Psoas muscle (tissue), 8 donors: ENCODE results near the gene NRSN1. TPM values are rescaled to one million over a fixed set of nuclear protein-coding genes. Genes with fewer than 3 reads are reported as not detected.

Experiments used
- ATAC-seq, 4 donors: fragments of 200-7000 bp; cut with Tn5 transposase; one replicate each; pipeline ENCODE4 v1.9.1; 2020; ENCODE audit warnings: moderate library complexity in 3 of 4, mild to moderate bottlenecking in 2 of 4
- DNase-seq, 2 donors: peaks; one replicate each; pipeline ENCODE4 v3.0.0-alpha.2; 2020
- H3K27ac ChIP-seq: fragments of 200-600 bp; one replicate; pipeline ENCODE4 v1.8.0; 2022
- H3K27me3 ChIP-seq, 3 donors: fragments of 200-600 bp in 1 of 3; one replicate each; pipeline versions ENCODE4 v1.6.1 to v1.8.0; 2013 to 2022; ENCODE audit warnings: low read length in 2 of 3, mild to moderate bottlenecking in 2 of 3, moderate library complexity in 1 of 3; ENCODE audit not compliant: insufficient read depth in 3 of 3
- H3K36me3 ChIP-seq, 2 donors: fragments of 200-600 bp in 1 of 2; one replicate each; pipeline versions ENCODE4 v1.6.1 to v1.8.0; 2013 to 2022; ENCODE audit warnings: low read depth in 1 of 2, mild to moderate bottlenecking in 1 of 2, moderate library complexity in 1 of 2; ENCODE audit not compliant: insufficient read depth in 1 of 2
- H3K4me1 ChIP-seq: fragments of 200-600 bp; one replicate; pipeline ENCODE4 v1.8.0; 2022
- H3K4me3 ChIP-seq: fragments of 200-600 bp; one replicate; pipeline ENCODE4 v1.8.0; 2022; ENCODE audit warnings: mild to moderate bottlenecking
- H3K9me3 ChIP-seq: fragments of 200-600 bp; one replicate; pipeline ENCODE4 v1.8.0; 2022
- WGBS, 3 donors: extraction: QIAGEN DNeasy Blood & Tissue Kit; methylation state at CpG; one replicate each; pipeline versions ENCODE4 v1.1.6 to v1.1.7; 2013; 5-methylcytosine and 5-hydroxymethylcytosine counted together
- intact Hi-C, 2 donors: fragments of 100-400 bp; cut with DNase I; formaldehyde crosslinking; loops; one replicate each; pipeline versions ENCODE4 v1.11.0 to v1.14.2; 2022
- polyA plus RNA-seq, 3 donors: library from polyadenylated mRNA; stranded (reverse); fragments of 200-250 nt; gene quantifications; one replicate each; pipeline ENCODE4 v1.2.3, GENCODE V29; 2013
- total RNA-seq, 4 donors: library from RNA; stranded (reverse); fragmentation: NEBNext Ultra II Directional in 2 of 4; extraction: Animal tissue kit (Norgen Biotek cat#: 25700) in 2 of 4; gene quantifications; one replicate each; pipeline versions ENCODE4 v1.2.1 to v1.2.4, GENCODE V29; 2021 to 2023
- TF ChIP-seq, protein P1 (sequence below): fragments of 200-600 bp; IDR thresholded peaks from one replicate; pipeline ENCODE4 v1.8.0; 2022; ENCODE audit warnings: antibody characterized with exemption
- donor health status: healthy with polysubstance abuse.
- donor health status: DM: no; HTN: no; CAD: no; lungs with moderate emphysema.
- donor health status: Bipolar disorder and iron deficiency.
- donor health status: healthy.
- donor health status: DM: yes; HTN: yes; CAD: no.
- donor health status: DM: no; HTN: no; CAD: no.
- donor health status: DM: no; HTN: no; CAD: no.
- donor health status: DM: yes; HTN: yes; CAD: no.

The NRSN1 gene
- total and polyA plus RNA-seq, 7 donors: 0.05 TPM; not detected in 6

DNA sequence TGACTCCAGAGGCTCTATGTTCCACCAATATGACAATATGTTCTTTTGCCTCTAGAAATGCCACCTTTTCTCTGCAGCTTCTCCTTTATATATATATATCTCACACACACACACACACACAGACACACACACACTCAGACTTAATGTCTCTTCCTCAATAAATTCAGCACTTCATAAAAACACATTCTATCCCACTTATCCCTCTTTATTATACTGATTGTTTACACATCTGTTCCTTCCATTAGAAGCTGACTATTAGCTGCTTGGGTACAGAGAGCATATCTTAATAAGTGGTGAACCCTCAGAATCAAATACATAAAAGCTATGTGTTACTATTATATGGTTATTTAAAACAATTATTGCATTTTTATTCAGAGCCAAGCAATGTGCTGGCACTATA lies 23.3 kb downstream of the NRSN1 start:
- H3K27me3 ChIP-seq: peaks cover 0 to 1% (median 0%) of the 10 kb centered on the region in 3 donors
- no peak overlapping the region for H3K27ac ChIP-seq
- no peaks in the 10 kb centered on the region for H3K4me1 ChIP-seq
- DNase-seq (no peak), ATAC-seq (no peak)
- H3K4me3 ChIP-seq: no peak overlapping the region
- no peaks in the 10 kb centered on the region for H3K36me3 ChIP-seq
- TF ChIP-seq, protein P1, sequence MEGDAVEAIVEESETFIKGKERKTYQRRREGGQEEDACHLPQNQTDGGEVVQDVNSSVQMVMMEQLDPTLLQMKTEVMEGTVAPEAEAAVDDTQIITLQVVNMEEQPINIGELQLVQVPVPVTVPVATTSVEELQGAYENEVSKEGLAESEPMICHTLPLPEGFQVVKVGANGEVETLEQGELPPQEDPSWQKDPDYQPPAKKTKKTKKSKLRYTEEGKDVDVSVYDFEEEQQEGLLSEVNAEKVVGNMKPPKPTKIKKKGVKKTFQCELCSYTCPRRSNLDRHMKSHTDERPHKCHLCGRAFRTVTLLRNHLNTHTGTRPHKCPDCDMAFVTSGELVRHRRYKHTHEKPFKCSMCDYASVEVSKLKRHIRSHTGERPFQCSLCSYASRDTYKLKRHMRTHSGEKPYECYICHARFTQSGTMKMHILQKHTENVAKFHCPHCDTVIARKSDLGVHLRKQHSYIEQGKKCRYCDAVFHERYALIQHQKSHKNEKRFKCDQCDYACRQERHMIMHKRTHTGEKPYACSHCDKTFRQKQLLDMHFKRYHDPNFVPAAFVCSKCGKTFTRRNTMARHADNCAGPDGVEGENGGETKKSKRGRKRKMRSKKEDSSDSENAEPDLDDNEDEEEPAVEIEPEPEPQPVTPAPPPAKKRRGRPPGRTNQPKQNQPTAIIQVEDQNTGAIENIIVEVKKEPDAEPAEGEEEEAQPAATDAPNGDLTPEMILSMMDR: no peak
- intact Hi-C loops: no loop called here
- H3K9me3 ChIP-seq: no peaks in the 10 kb centered on the region

DNA sequence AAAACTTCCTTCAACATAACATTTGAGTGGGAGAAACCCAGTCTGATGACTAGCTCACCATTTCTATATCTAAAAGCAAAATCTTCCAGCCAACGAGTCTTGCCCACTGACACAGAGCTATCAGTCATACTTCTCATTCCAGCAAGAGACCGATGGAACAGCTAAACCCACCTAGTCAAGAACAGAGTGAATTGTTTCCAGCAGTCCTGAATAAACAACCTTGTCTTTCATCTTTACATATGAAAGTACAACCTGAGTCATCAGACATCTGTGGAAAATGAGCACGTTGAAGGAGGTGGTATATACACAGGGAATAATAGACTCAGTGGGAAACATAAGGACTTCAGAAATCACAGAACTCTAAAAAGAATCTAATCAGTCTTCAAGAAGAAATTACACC lies 23.8 kb downstream of the NRSN1 start:
- intact Hi-C loops: no loop called here
- ATAC-seq: no peak
- WGBS, 3 donors: 54 to 66% (median 61%) methylated on average over 3 of the region's 3 CpGs

DNA sequence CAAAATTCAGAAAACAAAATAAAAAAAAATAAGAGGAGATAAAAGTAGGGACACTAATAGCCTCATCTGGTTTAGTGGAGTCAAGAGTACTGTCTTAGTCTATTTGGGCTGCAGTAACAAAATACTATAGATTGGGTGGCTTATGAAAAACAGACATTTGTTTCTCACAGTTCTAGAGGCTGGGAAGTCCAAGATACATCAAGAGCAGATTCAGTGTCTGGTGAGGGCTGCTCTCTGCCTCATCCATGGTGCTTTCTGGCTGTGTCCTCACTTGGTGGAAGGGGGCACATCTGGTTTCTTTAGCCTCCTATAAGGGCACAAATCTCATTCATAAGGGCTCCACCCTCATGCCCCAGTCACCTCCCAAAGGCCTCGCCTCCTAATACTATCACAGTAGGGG lies 26.0 kb downstream of the NRSN1 start:
- no peaks in the 10 kb centered on the region for H3K27me3 ChIP-seq
- H3K9me3 ChIP-seq: no peaks in the 10 kb centered on the region
- TF ChIP-seq, protein P1: no peak
- no peaks in the 10 kb centered on the region for H3K36me3 ChIP-seq
- intact Hi-C loops: no loop called here
- H3K27ac ChIP-seq: no peak overlapping the region
- no peaks in the 10 kb centered on the region for H3K4me1 ChIP-seq
- no peak overlapping the region for H3K4me3 ChIP-seq
- WGBS, 3 donors: 95 to 100% (median 96%) methylated on average over 1 of the region's 1 CpG
- no peak for ATAC-seq
- DNase-seq: no peak

More for the DNA sequence above, 23.8 kb downstream of the NRSN1 start:
- Histone ChIP-seq H3K4me3 (no peak overlapping the region), H3K27ac (no peak overlapping the region), H3K9me3 (no peaks in the 10 kb centered on the region), H3K36me3 (no peaks in the 10 kb centered on the region), H3K27me3 (peaks cover 0 to 1% (median 0%) of the 10 kb centered on the region in 3 donors), H3K4me1 (no peaks in the 10 kb centered on the region)
- TF ChIP-seq, protein P1: no peak
- DNase-seq: no peak

DNA sequence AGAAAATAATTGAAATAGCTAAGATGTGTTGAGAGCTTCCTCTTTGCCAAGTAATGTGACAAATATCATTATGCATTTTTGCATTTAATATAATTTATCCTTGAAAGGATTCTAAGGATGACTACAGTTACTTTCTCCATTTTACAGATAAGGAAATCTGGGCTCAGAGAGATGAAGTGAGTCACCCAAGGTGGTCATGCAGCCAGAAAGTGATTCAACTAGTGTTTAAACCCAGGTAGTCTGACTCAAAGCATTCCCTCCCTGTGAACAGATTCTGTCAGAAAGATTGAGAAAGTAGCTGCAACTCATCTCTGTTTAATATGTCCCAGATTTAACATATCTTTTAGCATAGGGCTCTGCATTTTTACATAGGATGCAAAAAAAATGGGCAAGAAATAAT lies 28.1 kb downstream of the NRSN1 start:
- Histone ChIP-seq H3K27me3 (no peaks in the 10 kb centered on the region), H3K4me1 (no peaks in the 10 kb centered on the region), H3K27ac (no peak overlapping the region), H3K9me3 (no peaks in the 10 kb centered on the region), H3K36me3 (no peaks in the 10 kb centered on the region), H3K4me3 (no peak overlapping the region)
- ATAC-seq (no peak), DNase-seq (no peak)
- intact Hi-C loops: no loop called here
- TF ChIP-seq, protein P1: no peak

DNA sequence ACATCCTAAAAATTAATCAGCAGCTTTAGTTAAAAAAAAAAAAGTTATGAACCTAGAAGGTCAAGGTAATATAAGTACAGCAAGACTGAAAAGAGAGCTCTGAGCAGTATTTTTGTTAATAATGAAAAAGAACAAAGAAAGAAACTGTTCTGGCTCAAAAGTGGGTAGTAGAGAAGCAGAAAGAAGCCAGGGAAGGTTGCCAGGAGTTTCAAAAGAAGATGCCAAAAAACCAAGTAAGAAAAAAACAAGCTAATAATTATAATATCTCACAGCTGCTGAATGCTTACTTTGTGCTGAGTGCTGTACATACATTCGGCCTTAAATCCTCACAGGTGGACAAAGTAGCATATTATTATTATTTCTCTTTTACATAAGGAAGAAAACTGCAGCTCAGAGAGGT lies 31.9 kb downstream of the NRSN1 start:
- TF ChIP-seq, protein P1: no peak

More for the DNA sequence above, 31.9 kb downstream of the NRSN1 start:
- no peak overlapping the region for H3K27ac ChIP-seq
- H3K27me3 ChIP-seq: no peaks in the 10 kb centered on the region
- no peaks in the 10 kb centered on the region for H3K9me3 ChIP-seq
- H3K36me3 ChIP-seq: no peaks in the 10 kb centered on the region
- ATAC-seq: no peak
- WGBS, 3 donors: 9 to 20% (median 12%) methylated on average over 1 of the region's 1 CpG
- intact Hi-C loops: no loop called here
- DNase-seq: no peak
- no peak overlapping the region for H3K4me3 ChIP-seq
- no peaks in the 10 kb centered on the region for H3K4me1 ChIP-seq
